ENCODE data around the gene KIFC3. TPM values are rescaled to one million over a fixed set of nuclear protein-coding genes. Genes with fewer than 3 reads are reported as not detected.

Gene KIFC3
- total RNA-seq, 4 donors from 2014 or later: 3.2 to 44.2 (median 17.4) TPM

DNA sequence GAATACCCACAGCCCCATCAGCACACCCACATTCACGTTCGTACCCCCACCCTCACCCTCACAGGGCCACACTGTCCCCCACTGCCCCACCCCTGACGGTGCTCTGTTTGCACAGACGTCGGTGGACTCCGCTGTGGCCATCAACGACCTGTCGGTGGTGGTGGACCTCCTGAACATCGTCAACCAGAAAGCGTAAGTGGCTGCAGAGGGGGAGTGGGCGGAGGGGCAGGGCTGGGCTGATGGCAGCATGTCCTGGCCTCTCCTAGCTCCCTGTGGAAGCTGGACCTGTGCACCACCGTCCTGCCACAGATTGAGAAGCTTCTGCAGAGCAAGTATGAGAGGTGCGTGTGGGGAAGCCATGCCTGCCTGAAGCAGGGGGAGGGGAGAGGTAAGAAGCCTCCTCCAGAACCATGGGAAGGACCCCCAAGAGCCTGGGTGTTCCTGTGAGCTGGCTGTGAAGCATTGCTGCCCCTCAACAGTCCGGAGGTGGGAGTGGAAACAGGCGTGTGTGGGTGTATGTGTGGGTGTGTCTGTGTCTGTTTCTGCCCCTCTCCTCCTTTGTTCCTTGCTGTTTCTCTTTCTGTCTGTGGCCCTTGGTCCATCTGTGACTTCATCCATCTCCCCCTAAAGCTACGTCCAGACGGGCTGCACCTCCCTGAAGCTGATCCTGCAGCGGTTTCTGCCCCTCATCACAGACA is 46.4 kb downstream of the KIFC3 start:
- no peak overlapping the region for H3K4me3 ChIP-seq
- intact Hi-C loops (cut with DNase I; ENCODE audit: low total_unique reads): loop anchor here (5.0 to 10.0 kb wide), 2 partner anchors 109 to 246 kb away; partner anchors contain the start of genes USB1 and ZNF319
- no peaks in the 10 kb centered on the region for H3K4me1 ChIP-seq
- H3K27me3 ChIP-seq: no peaks in the 10 kb centered on the region
- TF ChIP-seq POLR2A (IDR thresholded peaks at IDR 0.05) (no peak), CTCF (IDR thresholded peaks at IDR 0.05) (no peak)
- DNase-seq: no peak
- no peaks in the 10 kb centered on the region for H3K36me3 ChIP-seq
- H3K9me3 ChIP-seq: no peaks in the 10 kb centered on the region
- no peak overlapping the region for H3K27ac ChIP-seq

GRCh38 chr16:57755061-57755684 is 47.1 kb downstream of the KIFC3 start:
- DNase-seq: no peak
- intact Hi-C loops (cut with DNase I; ENCODE audit: low total_unique reads): loop anchor here (5.0 to 10.0 kb wide), 2 partner anchors 110 to 247 kb away; partner anchors contain the start of genes USB1 and ZNF319

DNA sequence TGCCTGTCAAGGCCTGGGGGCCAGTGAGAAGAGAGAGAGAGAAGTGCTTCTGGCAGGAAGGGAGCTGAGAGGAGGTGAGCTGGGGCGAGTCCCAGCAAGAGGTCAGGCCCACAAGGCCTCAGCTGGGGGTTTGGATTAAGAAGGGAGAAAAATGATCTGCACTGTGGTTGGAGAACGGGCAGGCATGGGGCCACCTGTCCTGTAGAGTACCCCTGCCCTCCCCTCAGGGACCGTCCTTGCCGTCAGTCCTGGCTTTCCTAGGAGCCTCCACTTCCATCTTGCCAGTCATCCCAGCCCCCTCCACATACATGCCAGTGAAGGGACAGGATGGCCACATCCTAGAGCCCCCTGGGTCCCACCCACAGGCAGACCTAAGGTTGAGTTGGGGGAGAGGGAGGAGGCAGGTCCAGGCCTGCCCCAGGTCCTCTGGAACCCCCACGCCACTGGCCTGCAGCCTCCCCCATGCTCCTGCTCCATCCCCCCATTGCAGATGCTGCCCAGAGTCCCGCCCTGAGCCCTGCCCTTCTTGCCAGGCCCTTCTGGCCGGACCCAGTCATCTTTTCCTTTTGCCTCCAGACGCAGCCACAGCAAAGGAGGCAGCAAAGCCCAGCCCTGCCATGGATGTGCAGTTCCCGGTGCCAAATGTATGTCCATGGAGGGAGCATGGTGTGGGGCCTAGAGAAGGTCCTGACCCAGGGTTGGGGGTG is 47.8 kb downstream of the KIFC3 start:
- Histone ChIP-seq H3K27me3 (no peaks in the 10 kb centered on the region), H3K27ac (no peak overlapping the region), H3K4me3 (no peak overlapping the region), H3K4me1 (no peaks in the 10 kb centered on the region), H3K9me3 (no peaks in the 10 kb centered on the region), H3K36me3 (no peaks in the 10 kb centered on the region)
- TF ChIP-seq POLR2A (IDR thresholded peaks at IDR 0.05) (no peak), CTCF (IDR thresholded peaks at IDR 0.05) (no peak)
- DNase-seq: no peak
- intact Hi-C loops (cut with DNase I; ENCODE audit: low total_unique reads): loop anchor here (5.0 to 10.0 kb wide), 2 partner anchors 110 to 248 kb away; partner anchors contain the start of genes USB1 and ZNF319

More at GRCh38 chr16:57755061-57755684, 47.1 kb downstream of the KIFC3 start:
- H3K27ac ChIP-seq: no peak overlapping the region
- TF ChIP-seq CTCF (IDR thresholded peaks at IDR 0.05) (no peak), POLR2A (IDR thresholded peaks at IDR 0.05) (no peak)
- H3K36me3 ChIP-seq: no peaks in the 10 kb centered on the region
- no peaks in the 10 kb centered on the region for H3K9me3 ChIP-seq
- no peaks in the 10 kb centered on the region for H3K4me1 ChIP-seq
- H3K4me3 ChIP-seq: no peak overlapping the region
- H3K27me3 ChIP-seq: no peaks in the 10 kb centered on the region

- no peaks in the 10 kb centered on the region for H3K9me3 ChIP-seq
- H3K4me3 ChIP-seq: no peak overlapping the region
- intact Hi-C loops (cut with DNase I; ENCODE audit: low total_unique reads): loop anchor here (10.0 kb wide), 1 partner anchor 111 kb away; no protein-coding TSS in a partner anchor
- H3K36me3 ChIP-seq: no peaks in the 10 kb centered on the region
- no peak for TF ChIP-seq CTCF (IDR thresholded peaks at IDR 0.05)
- H3K27me3 ChIP-seq: no peaks in the 10 kb centered on the region
- no peak for DNase-seq
- no peaks in the 10 kb centered on the region for H3K4me1 ChIP-seq
- no peak overlapping the region for H3K27ac ChIP-seq
Observed at GRCh38 chr16:57753448-57754353, 48.6 kb downstream of the KIFC3 start.

Data from uterus (tissue), 4 donors.